HepG2 (cell line): Measurements from ENCODE around the gene TCFL5. TPM values are rescaled to one million over a fixed set of nuclear protein-coding genes. Genes with fewer than 3 reads are reported as not detected.
A peak's percentile ranks its signal among the peaks of the same experiment; 100 is the strongest.

Experiments used
- CBX2 ChIP-seq, 2 experiments: fragments of 200-600 bp in 1 of 2; sonication (generic); formaldehyde crosslinking in 1 of 2; IDR thresholded peaks; 2 replicates each; pipeline versions ENCODE4 v1.7.0 to v1.8.1; 2018 to 2022; ENCODE audit warnings: low read depth in 2 of 2, low read length in 1 of 2, mild to moderate bottlenecking in 1 of 2, missing genetic modification reagents in 1 of 2
- DBP ChIP-seq: sonication (generic); formaldehyde crosslinking; IDR thresholded peaks from 2 replicates; pipeline ENCODE4 v1.4.0; 2020; ENCODE audit warnings: missing genetic modification reagents; ENCODE audit errors: not compliant biosample characterization
- FUBP1 ChIP-seq: sonication (generic); formaldehyde crosslinking; IDR thresholded peaks from 2 replicates; pipeline ENCODE4 v1.5.1; 2020; ENCODE audit warnings: missing genetic modification reagents, mild to moderate bottlenecking, borderline replicate concordance
- HNRNPH1 ChIP-seq: fragments of 200-400 bp; formaldehyde crosslinking; optimal IDR thresholded peaks from 2 replicates; pipeline ENCODE3; 2017; ENCODE audit warnings: mild to moderate bottlenecking, low read depth, low read length
- IKZF4 ChIP-seq: sonication (generic); formaldehyde crosslinking; IDR thresholded peaks from 2 replicates; pipeline ENCODE4 v1.5.1; 2020; ENCODE audit warnings: borderline replicate concordance, mild to moderate bottlenecking, low read depth, missing genetic modification reagents; ENCODE audit errors: not compliant biosample characterization
- KDM2A ChIP-seq: sonication (generic); formaldehyde crosslinking; IDR thresholded peaks from 2 replicates; pipeline ENCODE4 v1.4.0; 2020; ENCODE audit warnings: low read depth, missing genetic modification reagents, borderline replicate concordance
- PBX2 ChIP-seq: IDR thresholded peaks from 2 replicates; pipeline ENCODE4 v1.6.1; 2016; ENCODE audit warnings: control low read depth
- RCOR2 ChIP-seq: IDR thresholded peaks from 2 replicates; pipeline ENCODE4 v1.6.1; 2016; ENCODE audit warnings: missing biosample characterization, missing genetic modification reagents
- SUZ12 ChIP-seq: fragments of 150-350 bp; IDR thresholded peaks from 2 replicates; pipeline ENCODE4 v1.6.1; 2014; ENCODE audit warnings: low read depth, low read length
- ZBTB1 ChIP-seq: sonication (generic); formaldehyde crosslinking; IDR thresholded peaks from 2 replicates; pipeline ENCODE4 v1.4.0; 2020; ENCODE audit warnings: missing genetic modification reagents, borderline replicate concordance
- ZBTB20 ChIP-seq: sonication (generic); formaldehyde crosslinking; IDR thresholded peaks from 2 replicates; pipeline ENCODE4 v1.8.1; 2023; ENCODE audit warnings: missing genetic modification reagents, low read depth, mild to moderate bottlenecking, borderline replicate concordance
- ZBTB26 ChIP-seq: IDR thresholded peaks from 2 replicates; pipeline ENCODE4 v1.6.1; 2016; ENCODE audit warnings: missing compliant biosample characterization, missing genetic modification reagents, borderline replicate concordance
- ZNF20 ChIP-seq: sonication (generic); formaldehyde crosslinking; IDR thresholded peaks from 2 replicates; pipeline ENCODE4 v1.4.0; 2020; ENCODE audit warnings: mild to moderate bottlenecking, moderate library complexity, missing genetic modification reagents
- ZNF225 ChIP-seq: sonication (generic); formaldehyde crosslinking; IDR thresholded peaks from 2 replicates; pipeline ENCODE4 v1.4.0; 2020; ENCODE audit warnings: mild to moderate bottlenecking, missing genetic modification reagents
- ZNF337 ChIP-seq: sonication (generic); formaldehyde crosslinking; IDR thresholded peaks from 2 replicates; pipeline ENCODE4 v1.5.1; 2020; ENCODE audit warnings: missing genetic modification reagents, low read depth, mild to moderate bottlenecking, borderline replicate concordance
- ZNF33A ChIP-seq: sonication (generic); formaldehyde crosslinking; IDR thresholded peaks from 2 replicates; pipeline ENCODE4 v1.5.1; 2020; ENCODE audit warnings: missing genetic modification reagents, mild to moderate bottlenecking, moderate library complexity, borderline replicate concordance
- ZNF501 ChIP-seq: sonication (generic); formaldehyde crosslinking; IDR thresholded peaks from 2 replicates; pipeline ENCODE4 v1.5.1; 2020; ENCODE audit warnings: mild to moderate bottlenecking, moderate library complexity, missing genetic modification reagents
- ZNF512 ChIP-seq: sonication (generic); formaldehyde crosslinking; IDR thresholded peaks from 2 replicates; pipeline ENCODE4 v1.4.0; 2020; ENCODE audit warnings: mild to moderate bottlenecking, missing genetic modification reagents
- ZNF644 ChIP-seq: IDR thresholded peaks from 2 replicates; pipeline ENCODE4 v1.6.1; 2016; ENCODE audit warnings: low read depth
- polyA plus RNA-seq, 8 experiments: library from polyadenylated mRNA; depleted of rRNA in 3 of 8; stranded (reverse) in 7 of 8; unstranded in 1 of 8; fragments of >200 nt; fragmentation: Illumina TruSeq in 4 of 8; extraction: Trizol in 4 of 8; gene quantifications; 2 replicates each; pipeline versions ENCODE4 v1.2.1 to v1.2.3, GENCODE V29; 2011 to 2016; ENCODE audit warnings: low read depth in 4 of 8, missing spikeins in 1 of 8, mixed read lengths in 1 of 8; ENCODE audit not compliant: insufficient read depth in 1 of 8
- total RNA-seq, 5 experiments: library from RNA; depleted of rRNA; stranded (reverse); fragments of >200 nt; fragmentation: Illumina TruSeq; extraction: Trizol; gene quantifications; 2 replicates each; pipeline ENCODE4 v1.2.3, GENCODE V29; 2016; ENCODE audit warnings: low read depth in 1 of 5

Gene TCFL5
- total and polyA plus RNA-seq, 2 of the 13 experiments (the other 11 are each of a cell fraction or from before 2014, with no cell fraction given): 14.8 to 20.0 TPM

GRCh38 chr20:62805711-62806382, 55.8 kb downstream of the TCFL5 start (continued):
- TF ChIP-seq ZNF501 (CRISPR knock-in tag): peak; percentile 91
- no peak for TF ChIP-seq FUBP1 (CRISPR knock-in tag)
- no peak for TF ChIP-seq SUZ12
- TF ChIP-seq ZNF225 (CRISPR knock-in tag): peak; percentile 43; the same call in 1 of the 2 replicates
- no peak for TF ChIP-seq PBX2 (CRISPR knock-in tag)
- TF ChIP-seq CBX2 (IDR thresholded peaks at IDR 0.05; ENCODE audit: low read depth, low read length): no peak
- no peak for TF ChIP-seq CBX2 (CRISPR knock-in tag; IDR thresholded peaks at IDR 0.05; ENCODE audit: low read depth)
- no peak for TF ChIP-seq HNRNPH1
- TF ChIP-seq ZBTB1 (CRISPR knock-in tag): no peak; the same call in 1 of the 2 replicates
- no peak; the same call in 1 of the 2 replicates for TF ChIP-seq ZNF512 (CRISPR knock-in tag)
- peak; percentile 57; the same call in 1 of the 2 replicates for TF ChIP-seq ZBTB26 (CRISPR knock-in tag)
- peak; percentile 84 for TF ChIP-seq KDM2A (CRISPR knock-in tag)
- peak; percentile 85 for TF ChIP-seq DBP
- TF ChIP-seq IKZF4 (CRISPR knock-in tag): no peak
- peak; percentile 95 for TF ChIP-seq ZNF33A (CRISPR knock-in tag)
- no peak for TF ChIP-seq ZNF20 (CRISPR knock-in tag)
- TF ChIP-seq RCOR2 (CRISPR knock-in tag): peak; percentile 92
- peak; percentile 59; the same call in 1 of the 2 replicates for TF ChIP-seq ZBTB20 (CRISPR knock-in tag)
- TF ChIP-seq ZNF337 (CRISPR knock-in tag): no peak
- TF ChIP-seq ZNF644 (CRISPR knock-in tag): 0 out of 2 replicates have a peak, but pooled peaks have one; percentile 17
